ENCODE data around the gene UQCRHL.

UQCRHL gene

DNA sequence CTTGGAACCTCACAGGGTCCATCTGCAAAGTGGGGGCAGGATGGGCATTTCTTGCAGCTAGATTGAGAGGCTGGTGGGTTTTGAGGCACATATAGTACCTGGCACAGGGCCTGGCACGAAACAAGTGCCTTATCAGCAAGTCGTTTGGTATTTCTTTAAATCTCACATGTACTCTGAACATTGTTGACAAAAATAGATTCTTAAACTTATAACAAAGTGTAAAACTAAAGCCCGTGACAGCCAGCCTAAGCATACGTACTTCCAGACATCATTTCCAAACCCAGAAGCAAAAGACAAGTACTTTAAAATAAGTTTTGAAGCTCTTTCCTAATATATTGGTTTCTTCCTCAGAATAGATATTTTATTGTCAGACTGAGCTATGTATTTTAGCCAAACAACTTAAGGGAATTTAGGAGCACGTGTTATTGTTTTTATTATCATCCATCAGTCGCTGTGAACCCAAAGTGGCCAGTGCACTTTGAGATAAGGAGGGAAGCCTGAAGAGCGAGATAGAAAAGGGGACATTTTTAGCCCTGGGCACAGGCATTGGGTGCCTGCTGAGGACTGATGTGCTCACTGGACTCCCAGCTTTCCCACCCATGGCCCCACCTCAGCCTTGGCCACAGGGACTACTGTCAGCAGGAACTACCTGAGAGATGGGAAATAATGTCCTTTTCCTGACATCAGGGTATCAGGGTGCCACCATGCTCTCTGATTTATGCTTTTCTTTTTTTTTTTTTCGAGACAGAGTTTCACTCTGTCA, 45.9 kb downstream of the UQCRHL start:
- Histone ChIP-seq H3K27me3 (ENCODE audit: low read depth, low read length) (peaks cover 5% of the 10 kb centered on the region), H3K36me3 (ENCODE audit: control insufficient read depth in 1 of 2, insufficient read depth in 2 of 2, low read length in 2 of 2) (peaks cover 5 to 6% of the 10 kb centered on the region in 2 donors), H3K27ac (ENCODE audit: low read length) (peak overlapping the region; percentile 39), H3K4me1 (ENCODE audit: control insufficient read depth in 1 of 2, insufficient read depth in 2 of 2, low read length in 2 of 2) (peaks cover 4 to 29% of the 10 kb centered on the region in 2 donors), H3K9me3 (ENCODE audit: control insufficient read depth in 1 of 2, low read length in 2 of 2) (no peaks in the 10 kb centered on the region), H3K4me3 (ENCODE audit: low read depth in 1 of 2, low read length in 2 of 2) (peak overlapping the region in 1 of 2 donors; percentile 18)

DNA sequence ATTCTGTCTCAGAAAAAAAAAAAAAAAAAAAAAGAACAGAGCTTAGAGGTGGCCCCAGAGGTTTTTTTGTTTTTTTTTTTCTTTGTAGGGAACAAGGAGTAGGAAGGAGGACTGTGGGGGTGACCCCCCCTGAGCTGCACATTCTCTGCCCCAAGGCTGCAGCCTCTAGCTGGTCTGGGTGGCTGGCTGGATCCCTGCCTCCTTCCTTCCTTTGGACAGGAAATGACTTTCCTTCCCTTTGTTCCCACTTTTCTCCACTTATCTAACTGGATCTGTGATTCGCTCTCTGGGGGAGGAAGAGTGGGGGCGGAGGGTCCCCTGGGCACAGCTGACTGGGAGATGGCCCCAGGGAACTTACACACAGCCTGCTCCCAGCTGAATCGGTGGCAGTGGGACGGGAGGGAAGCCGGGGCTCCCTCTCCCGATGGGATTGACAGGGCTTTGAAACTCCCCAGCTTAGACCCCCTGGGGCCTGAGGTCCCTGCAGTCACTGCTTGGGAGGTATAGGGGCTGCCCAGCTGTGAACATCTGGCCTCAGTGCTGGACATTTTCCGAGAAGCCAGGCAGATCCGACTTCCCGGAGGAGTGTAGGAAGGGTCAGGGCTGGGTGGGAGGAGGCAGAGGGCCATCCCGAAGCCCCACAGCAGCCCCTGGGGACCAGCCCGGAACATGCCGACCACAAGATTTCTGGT, 46.8 kb downstream of the UQCRHL start:
- Histone ChIP-seq H3K27ac (ENCODE audit: low read length) (peak overlapping the region; percentile 39), H3K4me3 (ENCODE audit: low read depth in 1 of 2, low read length in 2 of 2) (peak overlapping the region; percentile 18 to 33), H3K27me3 (ENCODE audit: low read depth, low read length) (peaks cover 5% of the 10 kb centered on the region)

DNA sequence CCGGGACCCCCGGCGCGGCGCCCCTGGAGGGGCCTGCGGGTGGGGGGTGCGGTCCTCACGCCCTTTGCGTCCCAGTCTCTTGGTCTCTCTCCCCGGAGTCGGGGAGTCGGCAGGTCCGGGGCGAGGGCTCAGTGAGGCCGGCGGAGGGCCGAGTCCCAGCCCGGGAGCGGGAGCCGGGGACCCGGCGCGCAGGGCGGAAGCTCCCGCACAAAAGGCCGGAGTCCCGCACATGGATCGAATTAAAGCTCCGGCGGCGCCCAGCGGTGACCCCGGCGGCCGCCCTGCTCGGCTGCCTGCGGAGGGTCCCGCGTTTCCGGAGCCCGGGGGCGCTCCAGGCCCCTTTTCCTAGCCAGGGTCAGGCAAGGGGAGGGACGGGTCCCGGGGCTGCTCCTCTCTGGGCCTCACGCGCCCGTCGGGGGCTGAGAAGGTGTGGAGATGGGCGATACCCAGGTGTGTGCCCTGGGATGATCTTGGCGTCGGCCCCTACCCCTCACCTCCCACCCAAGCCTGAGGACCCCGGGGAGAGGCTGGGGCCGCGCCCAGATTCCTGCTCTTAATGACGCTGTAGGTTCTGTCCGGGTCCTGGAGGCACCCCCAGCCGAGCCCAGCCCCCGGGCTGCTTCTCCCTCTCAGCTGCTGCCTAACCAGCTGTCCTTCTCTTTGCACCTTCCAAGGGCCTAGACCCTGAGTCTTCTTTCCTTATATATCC, 48.3 kb downstream of the UQCRHL start:
- Histone ChIP-seq H3K36me3 (ENCODE audit: control insufficient read depth in 1 of 2, insufficient read depth in 2 of 2, low read length in 2 of 2) (no peaks in the 10 kb centered on the region), H3K27ac (ENCODE audit: low read length) (no peak overlapping the region), H3K9me3 (ENCODE audit: control insufficient read depth in 1 of 2, low read length in 2 of 2) (no peaks in the 10 kb centered on the region), H3K4me3 (ENCODE audit: low read depth in 1 of 2, low read length in 2 of 2) (peak overlapping the region; percentile 42 to 71), H3K27me3 (ENCODE audit: low read depth, low read length) (peaks cover 5% of the 10 kb centered on the region), H3K4me1 (ENCODE audit: control insufficient read depth in 1 of 2, insufficient read depth in 2 of 2, low read length in 2 of 2) (peaks cover 4 to 30% of the 10 kb centered on the region in 2 donors)

More for the DNA sequence above, 46.8 kb downstream of the UQCRHL start:
- peaks cover 3 to 6% of the 10 kb centered on the region in 2 donors for H3K36me3 ChIP-seq (ENCODE audit: control insufficient read depth in 1 of 2, insufficient read depth in 2 of 2, low read length in 2 of 2)
- H3K4me1 ChIP-seq (ENCODE audit: control insufficient read depth in 1 of 2, insufficient read depth in 2 of 2, low read length in 2 of 2): peaks cover 4 to 30% of the 10 kb centered on the region in 2 donors
- no peaks in the 10 kb centered on the region for H3K9me3 ChIP-seq (ENCODE audit: control insufficient read depth in 1 of 2, low read length in 2 of 2)

DNA sequence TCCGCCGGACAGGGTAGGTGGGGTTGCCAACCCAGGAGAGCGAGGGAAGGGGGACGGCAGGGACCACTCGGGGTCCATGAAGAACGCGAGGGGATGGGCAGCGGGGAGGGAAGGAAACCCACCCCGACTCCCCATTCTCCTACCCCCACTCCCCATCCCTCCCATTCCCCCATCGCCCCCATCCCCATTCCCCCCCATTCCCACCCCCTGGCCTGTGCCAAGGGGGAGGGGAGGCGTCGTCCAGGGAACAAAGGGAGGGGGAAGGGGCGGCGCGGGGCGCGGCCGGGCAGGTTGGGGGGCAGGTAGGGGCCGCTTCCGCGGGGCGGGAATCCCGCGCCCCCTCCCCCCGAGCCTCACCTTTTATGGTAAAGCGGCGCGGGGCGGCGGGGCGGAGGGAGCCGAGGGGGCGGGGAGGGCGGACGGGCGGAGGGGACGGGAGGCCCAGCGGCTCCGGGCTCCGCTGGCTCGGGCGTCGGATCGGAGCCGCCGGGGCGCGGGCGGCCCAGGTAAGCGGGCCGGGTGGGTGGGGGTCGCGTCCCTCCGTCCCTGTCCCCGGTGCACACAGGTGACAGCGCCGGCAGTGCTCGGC, 49.0 kb downstream of the UQCRHL start, which contains the start of gene FBLIM1:
FBLIM1 (plus strand) TSS at position 453 of the 589 bp plus-strand sequence. CDS start 6,189 bp downstream, outside the sequence.
- peak within 1 kb of the TSS; percentile 78 for H3K27ac ChIP-seq (ENCODE audit: low read length)
- H3K36me3 ChIP-seq (ENCODE audit: control insufficient read depth in 1 of 2, insufficient read depth in 2 of 2, low read length in 2 of 2): no peaks in the 10 kb centered on the region
- peak within 1 kb of the TSS; percentile 56 to 71 for H3K4me3 ChIP-seq (ENCODE audit: low read depth in 1 of 2, low read length in 2 of 2)
- peaks cover 4 to 30% of the 10 kb centered on the region in 2 donors for H3K4me1 ChIP-seq (ENCODE audit: control insufficient read depth in 1 of 2, insufficient read depth in 2 of 2, low read length in 2 of 2)
- peaks cover 5% of the 10 kb centered on the region for H3K27me3 ChIP-seq (ENCODE audit: low read depth, low read length)
- no peaks in the 10 kb centered on the region for H3K9me3 ChIP-seq (ENCODE audit: control insufficient read depth in 1 of 2, low read length in 2 of 2)

DNA sequence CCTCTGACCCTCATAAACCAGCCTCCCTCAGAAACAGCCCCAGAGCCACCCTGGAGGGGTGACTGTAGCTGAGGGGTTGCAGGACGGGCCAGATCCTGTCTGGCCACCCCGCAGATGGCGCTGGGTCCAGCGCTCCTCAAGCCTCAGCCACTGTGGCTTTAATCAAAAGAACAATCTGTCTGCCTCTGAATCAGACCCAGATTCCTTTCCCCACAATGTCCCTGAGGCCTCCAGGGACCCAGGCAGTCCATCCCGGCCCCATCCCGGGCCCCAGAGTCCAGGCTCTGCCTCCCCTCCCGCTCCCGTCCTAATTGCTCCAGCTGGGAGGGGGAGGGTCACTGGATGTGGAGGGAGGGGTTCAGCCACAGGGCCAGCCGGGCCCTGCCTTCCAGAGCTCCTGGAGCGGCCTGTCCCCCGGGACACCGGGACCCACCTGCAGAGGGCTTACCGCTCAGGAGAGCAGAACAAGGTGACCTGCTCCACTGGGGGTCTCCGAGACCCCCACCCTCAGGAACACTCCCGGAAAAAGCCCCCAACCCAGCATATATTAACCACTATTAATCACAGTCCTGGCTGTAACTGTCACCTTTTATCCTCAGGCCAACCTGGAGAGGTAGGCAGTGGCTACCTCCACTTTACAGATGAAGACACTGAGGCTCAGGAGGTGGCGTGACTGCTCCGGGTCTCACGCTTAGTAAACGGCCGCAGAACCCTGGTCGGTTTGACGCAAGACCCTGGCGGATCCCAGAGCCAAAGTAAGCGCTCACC, 49.7 kb downstream of the UQCRHL start:
- peak overlapping the region; percentile 42 to 56 for H3K4me3 ChIP-seq (ENCODE audit: low read depth in 1 of 2, low read length in 2 of 2)
- no peaks in the 10 kb centered on the region for H3K9me3 ChIP-seq (ENCODE audit: control insufficient read depth in 1 of 2, low read length in 2 of 2)
- H3K36me3 ChIP-seq (ENCODE audit: control insufficient read depth in 1 of 2, insufficient read depth in 2 of 2, low read length in 2 of 2): no peaks in the 10 kb centered on the region
- peak overlapping the region; percentile 78 for H3K27ac ChIP-seq (ENCODE audit: low read length)
- peaks cover 5% of the 10 kb centered on the region for H3K27me3 ChIP-seq (ENCODE audit: low read depth, low read length)
- peaks cover 4 to 30% of the 10 kb centered on the region in 2 donors for H3K4me1 ChIP-seq (ENCODE audit: control insufficient read depth in 1 of 2, insufficient read depth in 2 of 2, low read length in 2 of 2)

All from muscle layer of duodenum (tissue), 2 donors.